GM12873 (cell line): ENCODE data around the gene ARHGEF38.

Source experiments
- TF ChIP-seq, protein P1 (sequence below): IDR thresholded peaks from 2 replicates; pipeline ENCODE4 v1.5.1; 2012; ENCODE audit warnings: low read depth, mild to moderate bottlenecking, moderate library complexity, low read length, control low read depth; ENCODE audit not compliant: insufficient read depth; ENCODE audit errors: missing control alignments

The ARHGEF38 gene

DNA sequence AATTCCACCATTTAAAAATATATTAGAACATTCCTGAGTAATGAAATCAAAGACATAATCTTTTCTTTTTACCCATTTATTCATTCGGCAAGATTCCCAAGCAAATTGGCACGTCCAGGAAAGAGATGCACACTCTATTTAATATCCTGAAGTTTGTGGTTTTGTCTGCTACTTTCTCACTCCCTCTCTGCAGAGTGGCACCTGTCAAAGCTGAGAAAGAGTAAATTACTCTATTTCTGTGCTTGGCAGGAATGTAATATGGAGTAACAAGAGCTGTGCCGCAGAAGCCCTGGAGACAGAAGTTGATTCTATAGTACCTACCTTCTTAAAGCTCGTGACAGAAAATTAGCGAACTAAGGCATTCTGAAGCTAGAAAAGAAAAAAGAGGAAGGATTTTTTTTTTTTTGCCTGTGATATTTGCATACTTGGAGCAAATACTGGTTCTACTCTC, 161.7 kb downstream of the ARHGEF38 start:
- TF ChIP-seq, protein P1, sequence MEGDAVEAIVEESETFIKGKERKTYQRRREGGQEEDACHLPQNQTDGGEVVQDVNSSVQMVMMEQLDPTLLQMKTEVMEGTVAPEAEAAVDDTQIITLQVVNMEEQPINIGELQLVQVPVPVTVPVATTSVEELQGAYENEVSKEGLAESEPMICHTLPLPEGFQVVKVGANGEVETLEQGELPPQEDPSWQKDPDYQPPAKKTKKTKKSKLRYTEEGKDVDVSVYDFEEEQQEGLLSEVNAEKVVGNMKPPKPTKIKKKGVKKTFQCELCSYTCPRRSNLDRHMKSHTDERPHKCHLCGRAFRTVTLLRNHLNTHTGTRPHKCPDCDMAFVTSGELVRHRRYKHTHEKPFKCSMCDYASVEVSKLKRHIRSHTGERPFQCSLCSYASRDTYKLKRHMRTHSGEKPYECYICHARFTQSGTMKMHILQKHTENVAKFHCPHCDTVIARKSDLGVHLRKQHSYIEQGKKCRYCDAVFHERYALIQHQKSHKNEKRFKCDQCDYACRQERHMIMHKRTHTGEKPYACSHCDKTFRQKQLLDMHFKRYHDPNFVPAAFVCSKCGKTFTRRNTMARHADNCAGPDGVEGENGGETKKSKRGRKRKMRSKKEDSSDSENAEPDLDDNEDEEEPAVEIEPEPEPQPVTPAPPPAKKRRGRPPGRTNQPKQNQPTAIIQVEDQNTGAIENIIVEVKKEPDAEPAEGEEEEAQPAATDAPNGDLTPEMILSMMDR = no peak

DNA sequence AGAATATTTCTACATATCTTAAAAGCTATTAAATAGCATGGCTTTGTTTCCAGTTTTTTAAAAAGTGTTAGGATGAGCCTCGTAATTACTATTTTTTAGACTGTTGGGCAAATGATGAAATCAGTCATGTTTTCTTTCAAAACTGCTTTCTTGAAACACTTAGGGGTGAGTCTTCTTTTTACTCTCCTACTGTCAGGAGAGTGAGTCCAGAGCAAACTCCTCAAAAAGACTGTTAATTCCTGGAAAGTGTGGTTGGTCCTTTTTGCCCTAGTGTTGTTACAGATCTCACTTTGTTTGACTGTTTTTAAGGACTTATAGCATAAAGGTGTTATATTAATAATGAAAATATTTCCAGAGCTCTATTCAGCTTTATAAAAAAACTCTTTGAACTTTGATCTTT, 162.5 kb downstream of the ARHGEF38 start:
- TF ChIP-seq, protein P1 = no peak

DNA sequence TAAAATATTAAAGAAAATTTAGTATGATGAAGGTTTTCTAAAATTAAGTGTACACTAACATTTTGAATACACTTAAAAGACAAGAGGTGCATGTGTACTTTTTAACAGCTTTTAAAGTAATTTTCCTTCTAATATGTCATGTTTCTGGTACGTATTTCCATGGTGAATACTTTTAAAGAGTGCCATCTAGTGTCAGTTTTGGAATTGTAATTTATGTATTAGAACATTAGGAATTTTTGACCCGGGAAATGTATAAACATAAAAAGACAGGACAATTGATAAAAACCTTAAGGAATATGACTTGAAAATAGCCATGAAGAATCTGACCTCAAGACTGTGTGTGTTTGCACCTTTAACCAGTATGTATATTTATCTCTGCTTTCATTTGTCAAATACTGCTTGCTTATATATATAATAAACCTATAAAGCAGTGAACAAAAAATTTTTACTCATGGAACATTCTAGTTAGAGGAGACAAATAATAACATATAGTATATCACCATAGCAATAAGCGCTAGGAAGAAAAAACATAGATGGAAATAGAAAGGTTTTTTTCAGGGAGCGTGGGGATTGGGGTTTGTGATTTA, 163.4 kb downstream of the ARHGEF38 start:
- TF ChIP-seq, protein P1 = peak; percentile 18

DNA sequence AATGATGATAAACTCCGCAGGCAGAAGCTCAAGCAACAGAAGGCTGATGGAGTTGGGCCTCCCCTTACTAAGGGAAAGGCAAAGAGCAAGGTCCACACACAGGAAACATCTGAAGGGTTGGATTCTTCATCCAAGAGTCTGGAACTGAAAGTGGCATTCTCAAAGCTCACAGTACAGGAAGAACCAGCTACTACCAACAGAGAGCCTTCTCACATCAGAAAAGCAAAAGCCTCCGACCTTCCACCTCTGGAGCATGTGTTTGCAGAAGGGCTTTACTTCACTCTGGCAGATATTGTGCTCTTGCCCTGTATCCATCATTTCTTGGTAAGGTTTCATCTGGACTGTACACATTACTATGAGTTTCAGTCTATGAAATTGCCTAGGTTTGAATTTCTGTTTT, 166.8 kb downstream of the ARHGEF38 start:
- TF ChIP-seq, protein P1 = no peak

DNA sequence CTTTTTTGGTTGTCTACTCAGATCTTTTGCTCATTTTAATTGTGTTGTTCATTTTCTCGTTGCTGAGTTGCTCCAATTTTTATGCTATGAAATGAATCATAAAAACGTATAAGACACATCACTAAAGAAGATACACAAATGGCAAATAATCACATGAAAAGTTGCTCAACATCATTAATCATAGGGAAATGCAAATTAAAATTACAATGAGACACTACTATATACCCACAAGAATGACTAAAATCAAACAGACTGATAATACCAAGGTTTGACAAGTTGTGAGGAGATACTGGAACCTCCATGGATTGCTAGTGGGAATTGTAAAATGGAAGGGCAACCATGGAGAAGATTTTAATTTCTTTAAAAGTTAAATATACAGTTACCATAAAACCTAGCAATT, 173.2 kb downstream of the ARHGEF38 start:
- TF ChIP-seq, protein P1 = no peak
